ENCODE results near the gene CAPN5. TPM values are rescaled to one million over a fixed set of nuclear protein-coding genes. Genes with fewer than 3 reads are reported as not detected.
A peak's percentile ranks its signal among the peaks of the same experiment; 100 is the strongest.

Gene CAPN5
- total and polyA plus RNA-seq, 2 of the 13 experiments (the other 11 are each of a cell fraction or from before 2014, with no cell fraction given): 0.27 to 1.2 TPM

DNA sequence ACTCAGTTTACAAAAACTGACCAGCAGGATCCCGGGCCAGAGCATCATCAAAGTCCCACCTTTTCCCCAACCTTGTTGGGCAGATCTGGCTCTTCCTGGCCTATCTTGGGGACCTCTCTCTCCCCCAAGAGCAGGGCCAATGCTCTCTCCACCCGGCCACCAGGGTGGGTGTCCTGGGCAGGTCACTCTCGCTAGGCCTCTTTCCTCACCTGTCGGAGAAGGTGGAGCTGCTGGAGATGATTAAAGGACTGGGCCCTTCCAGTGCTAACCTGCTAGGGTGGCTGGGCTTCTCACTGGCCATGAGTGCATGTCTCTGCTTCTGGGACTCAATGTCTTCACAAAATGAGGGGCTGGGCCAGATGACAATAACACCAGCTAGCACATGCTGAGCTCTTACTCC, 2.9 kb upstream of the CAPN5 start (continued):
- TF ChIP-seq, protein P1, sequence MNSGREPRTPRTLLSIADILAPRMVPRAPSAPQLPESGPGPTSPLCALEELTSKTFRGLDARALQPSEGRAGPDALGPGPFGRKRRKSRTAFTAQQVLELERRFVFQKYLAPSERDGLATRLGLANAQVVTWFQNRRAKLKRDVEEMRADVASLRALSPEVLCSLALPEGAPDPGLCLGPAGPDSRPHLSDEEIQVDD (CRISPR knock-in tag; IDR thresholded peaks at IDR 0.05; ENCODE audit: borderline replicate concordance): no peak

- WGBS (ENCODE audit: low lambda C conversion rate): 8% methylated on average over 4 of the region's 4 CpGs
- DNase-seq (ENCODE audit: low spot score) (no peak), ATAC-seq (no peak), FAIRE-seq (no peak)
- CTCF ChIA-PET (ENCODE audit: low intra/inter-chr PET ratio, low total read pairs): no interaction called here
- Histone ChIP-seq H3K27ac (ENCODE audit: extremely low read length, insufficient read depth, low read length) (no peak overlapping the region), H3K4me2 (ENCODE audit: low read depth, low read length) (peak overlapping the region; percentile 24; the same call in 1 of the 2 replicates), H3K27me3 (ENCODE audit: control insufficient read depth in 1 of 2, insufficient read depth in 2 of 2, low read length in 2 of 2) (peaks cover 14 to 43% of the 10 kb centered on the region in 2 experiments; a peak in 4 of 5 replicates), H2AFZ (ENCODE audit: low read length) (no peak overlapping the region), H3K4me1 (ENCODE audit: insufficient read depth, low read length) (peaks cover 51% of the 10 kb centered on the region), H3K79me2 (ENCODE audit: insufficient read depth, low read length) (no peaks in the 10 kb centered on the region), H3K9ac (ENCODE audit: insufficient read depth, low read depth, low read length) (no peak overlapping the region), H3K36me3 (replicated peaks in 1 of 2; ENCODE audit: control insufficient read depth in 1 of 2, insufficient read depth in 2 of 2, low read length in 2 of 2) (no peaks in the 10 kb centered on the region), H3K9me3 (ENCODE audit: low read length) (peaks cover 6% of the 10 kb centered on the region), H4K20me1 (ENCODE audit: insufficient read depth, low read length) (0 out of 2 replicates have a peak, but pooled peaks cover 4% of the 10 kb centered on the region), H3K4me3 (replicated peaks in 1 of 3; ENCODE audit: insufficient read depth in 1 of 3, low read depth in 2 of 3, low read length in 3 of 3) (no peak overlapping the region)
- intact Hi-C loops (cut with micrococcal nuclease; ENCODE audit: unreplicated experiment): no loop called here
- in situ Hi-C loops (cut with HindIII; ENCODE audit: extremely low pct_ligation_motif_present, low pct_unique_long_range_greater_than_20kb): no loop called here
- no peak for TF ChIP-seq ATF1 (CRISPR knock-in tag; IDR thresholded peaks at IDR 0.05)
- TF ChIP-seq SNRNP70 (IDR thresholded peaks at IDR 0.05; ENCODE audit: low read depth, low read length): no peak
- TF ChIP-seq NR2F1 (CRISPR knock-in tag; IDR thresholded peaks at IDR 0.05): peak in 1 of 2 experiments; percentile 20; a peak in 1 of 4 replicates
- 0 out of 2 replicates have a peak, but pooled peaks have one; percentile 28 for TF ChIP-seq ZNF629 (CRISPR knock-in tag; conservative IDR thresholded peaks at IDR 0.05)
- TF ChIP-seq NR2C2 (CRISPR knock-in tag; IDR thresholded peaks at IDR 0.05; ENCODE audit: borderline replicate concordance): peak; percentile 74
- POLR2A ChIA-PET: interaction anchor here (1.3 to 3.6 kb wide), 2 partner anchors 22 to 30 kb away, joined by 4 to 16 read pairs; no protein-coding TSS in a partner anchor
- BruUV-seq (replicated peaks): no TSS peak
Observed at GRCh38 chr11:77064648-77065217, 2.0 kb upstream of the CAPN5 start.

All from HepG2 (cell line).